A549 (cell line): ENCODE data around the gene MPND. TPM values are rescaled to one million over a fixed set of nuclear protein-coding genes. Genes with fewer than 3 reads are reported as not detected.

Source experiments
- ATAC-seq, 2 experiments: fragments of 200-7000 bp in 1 of 2; fragments of >200 bp in 1 of 2; cut with Nextera tagmentation in 1 of 2; cut with Tn5 transposase in 1 of 2; 3 replicates each; pipeline versions ENCODE4 v1.8.0 to v1.9.1; 2018 to 2020; ENCODE audit warnings: mild to moderate bottlenecking in 1 of 2, moderate library complexity in 1 of 2
- CTCF ChIA-PET: fragments of 300-600 bp; sonication (Branson Sonifier 250); formaldehyde crosslinking; extraction: SDS; loops from one replicate; lab custom pipeline; 2021; ENCODE audit warnings: antibody characterized with exemption, inconsistent platforms; lab: Yijun Ruan, JAX
- POLR2A ChIA-PET: fragments of 350-600 bp; formaldehyde crosslinking; extraction: SDS; loops from one replicate; lab custom pipeline; 2021; ENCODE audit warnings: antibody characterized with exemption, inconsistent platforms; lab: Yijun Ruan, JAX
- DNase-seq, 2 experiments: peaks; one replicate each; pipeline versions ENCODE4 v3.0.0 to v3.0.0-alpha.2; 2011 to 2016; ENCODE audit warnings: low read depth in 1 of 2, low spot score in 1 of 2
- FAIRE-seq: peaks from 2 replicates; lab custom pipeline; 2011; peaks lifted over from hg19 to GRCh38; lab: Jason Lieb, UNC
- H3K27ac ChIP-seq, 2 experiments: fragments of >200 bp; sonication (Bioruptor Twin); formaldehyde crosslinking; 3 replicates each; pipeline ENCODE4 v1.5.1; 2016 to 2017
- H3K4me1 ChIP-seq: fragments of >200 bp; sonication (Bioruptor Twin); formaldehyde crosslinking; 3 replicates; pipeline ENCODE4 v1.6.1; 2016
- H3K4me2 ChIP-seq: fragments of >200 bp; sonication (Bioruptor Twin); formaldehyde crosslinking; 3 replicates; pipeline ENCODE4 v1.6.1; 2016
- H3K4me3 ChIP-seq: fragments of >200 bp; sonication (Bioruptor Twin); formaldehyde crosslinking; 3 replicates; pipeline ENCODE4 v1.5.1; 2016
- H3K9me3 ChIP-seq: fragments of >200 bp; sonication (Bioruptor Twin); formaldehyde crosslinking; 3 replicates; pipeline ENCODE4 v1.6.1; 2016
- BHLHE40 ChIP-seq: IDR thresholded peaks from 2 replicates; pipeline ENCODE4 v1.6.1; 2012; ENCODE audit warnings: low read depth, low read length, inconsistent platforms
- E2F6 ChIP-seq: IDR thresholded peaks from 2 replicates; pipeline ENCODE4 v1.6.1; 2012; ENCODE audit warnings: low read depth, borderline replicate concordance
- EHMT2 ChIP-seq: fragments of 200-600 bp; sonication (generic); IDR thresholded peaks from 2 replicates; pipeline ENCODE4 v1.6.1; 2016; ENCODE audit warnings: antibody characterized with exemption, low read depth, mild to moderate bottlenecking, moderate library complexity
- ESRRA ChIP-seq: fragments of 150-350 bp; IDR thresholded peaks from 2 replicates; pipeline ENCODE4 v1.6.1; 2014; ENCODE audit warnings: mild to moderate bottlenecking, low read length, borderline replicate concordance
- FOSB ChIP-seq: fragments of 250-450 bp; sonication (Bioruptor Pico); IDR thresholded peaks from 2 replicates; pipeline ENCODE4 v1.5.0; 2020; ENCODE audit warnings: mild to moderate bottlenecking, moderate library complexity
- FOSL2 ChIP-seq, 2 experiments: fragments of 450-650 bp in 1 of 2; fragments of >200 bp in 1 of 2; sonication (Bioruptor Twin) in 1 of 2; formaldehyde crosslinking; IDR thresholded peaks; 2 replicates each; pipeline versions ENCODE4 v1.5.0 to v1.6.1; 2016 to 2020; ENCODE audit warnings: mild to moderate bottlenecking in 1 of 2, moderate library complexity in 1 of 2
- FOXS1 ChIP-seq: fragments of 250-450 bp; sonication (Bioruptor Pico); IDR thresholded peaks from 2 replicates; pipeline ENCODE4 v1.5.0; 2020; ENCODE audit warnings: mild to moderate bottlenecking, moderate library complexity
- HDAC2 ChIP-seq: fragments of 200-600 bp; sonication (generic); IDR thresholded peaks from 2 replicates; pipeline ENCODE4 v1.6.1; 2016
- HEYL ChIP-seq: fragments of 250-450 bp; sonication (Bioruptor Pico); IDR thresholded peaks from 2 replicates; pipeline ENCODE4 v1.8.0; 2021; ENCODE audit warnings: mild to moderate bottlenecking, moderate library complexity
- HMGXB4 ChIP-seq: fragments of 250-450 bp; sonication (Bioruptor Pico); IDR thresholded peaks from 2 replicates; pipeline ENCODE4 v1.5.0; 2021; ENCODE audit warnings: mild to moderate bottlenecking, moderate library complexity, borderline replicate concordance
- JUNB ChIP-seq: fragments of >200 bp; sonication (Bioruptor Twin); formaldehyde crosslinking; IDR thresholded peaks from 2 replicates; pipeline ENCODE4 v1.6.1; 2016
- KDM1A ChIP-seq: fragments of 200-600 bp; sonication (generic); IDR thresholded peaks from 2 replicates; pipeline ENCODE4 v1.6.1; 2016; ENCODE audit warnings: low read depth, mild to moderate bottlenecking
- MAFK ChIP-seq: fragments of 450-650 bp; IDR thresholded peaks from 2 replicates; pipeline ENCODE4 v1.6.1; 2014; ENCODE audit not compliant: partially characterized antibody
- MYC ChIP-seq: IDR thresholded peaks from 2 replicates; pipeline ENCODE4 v1.6.1; 2012; ENCODE audit warnings: mild to moderate bottlenecking, inconsistent platforms, low read length, improper control_type of control experiment, borderline replicate concordance
- NPAS2 ChIP-seq: fragments of 250-450 bp; sonication (Bioruptor Pico); IDR thresholded peaks from 2 replicates; pipeline ENCODE4 v1.8.0; 2022; ENCODE audit warnings: mild to moderate bottlenecking, moderate library complexity, borderline replicate concordance
- NR3C1 ChIP-seq: fragments of >200 bp; sonication (Bioruptor Twin); formaldehyde crosslinking; IDR thresholded peaks from 3 replicates; pipeline ENCODE4 v1.6.1; 2017
- PHF8 ChIP-seq: fragments of 200-600 bp; sonication (generic); IDR thresholded peaks from 2 replicates; pipeline ENCODE4 v1.6.1; 2016; ENCODE audit warnings: low read depth, mild to moderate bottlenecking, antibody characterized with exemption, moderate library complexity, borderline replicate concordance
- POLR2A ChIP-seq: IDR thresholded peaks from 2 replicates; pipeline ENCODE4 v1.6.1; 2012; ENCODE audit warnings: mild to moderate bottlenecking, low read length
- POLR2AphosphoS2 ChIP-seq: conservative IDR thresholded peaks from 2 replicates; pipeline ENCODE4 v1.6.1; 2012; ENCODE audit warnings: low read length, improper control_type of control experiment, inconsistent platforms
- RNF2 ChIP-seq: fragments of 200-600 bp; sonication (generic); IDR thresholded peaks from 2 replicates; pipeline ENCODE4 v1.6.1; 2016; ENCODE audit warnings: low read depth, mild to moderate bottlenecking, antibody characterized with exemption, moderate library complexity, borderline replicate concordance
- SMC3 ChIP-seq: fragments of >200 bp; sonication (Bioruptor Twin); formaldehyde crosslinking; IDR thresholded peaks from 3 replicates; pipeline ENCODE4 v1.6.1; 2018; ENCODE audit warnings: inconsistent platforms
- TFCP2L1 ChIP-seq: fragments of 250-450 bp; sonication (Bioruptor Pico); IDR thresholded peaks from 2 replicates; pipeline ENCODE4 v1.5.0; 2021; ENCODE audit warnings: mild to moderate bottlenecking
- ZC3H11A ChIP-seq: fragments of 450-650 bp; IDR thresholded peaks from 2 replicates; pipeline ENCODE4 v1.6.1; 2014; ENCODE audit warnings: antibody characterized with exemption, mild to moderate bottlenecking
- WGBS: methylation state at CpG from one replicate; pipeline ENCODE4 v1.1.6; 2017; ENCODE audit errors: missing lambda C conversion rate; 5-methylcytosine and 5-hydroxymethylcytosine counted together
- polyA plus RNA-seq, 4 experiments: library from polyadenylated mRNA; depleted of rRNA in 3 of 4; stranded (reverse); fragments of >200 nt; fragmentation: RNase III in 1 of 4; extraction: RNeasy Plus Mini Kit Qiagen cat#74134 plus additional on column Dnase treatment in 1 of 4; gene quantifications; 2 replicates in 3 of 4; 3 replicates in 1 of 4; pipeline ENCODE4 v1.2.3, GENCODE V29; 2011 to 2017

Gene MPND
- polyA plus RNA-seq, 2 of the 4 experiments (the other 2 are of a cell fraction), result 3.5 to 14.5 TPM

- no peak for ATAC-seq
- 94% methylated on average over 13 of the region's 13 CpGs for WGBS
- Histone ChIP-seq H3K9me3 (no peaks in the 10 kb centered on the region), H3K4me1 (no peaks in the 10 kb centered on the region), H3K4me2 (no peak overlapping the region), H3K4me3 (no peak overlapping the region), H3K27ac (no peak overlapping the region)
- POLR2A ChIA-PET, result no interaction called here
- CTCF ChIA-PET, result interaction anchor here (0.5 to 4.2 kb wide), 6 partner anchors 7 to 26 kb away, joined by 3 to 26 read pairs (median 6); partner anchors contain the start of gene SH3GL1
- no peak for TF ChIP-seq ESRRA
- TF ChIP-seq HEYL, result no peak
- TF ChIP-seq E2F6, result no peak
- TF ChIP-seq MAFK, result peak; percentile 14
- DNase-seq, result no peak
- no peak for FAIRE-seq
Measured at GRCh38 chr19:4386041-4386782, 42.9 kb downstream of the MPND start.

GRCh38 chr19:4388337-4389063, 45.1 kb downstream of the MPND start:
- ChIA-PET POLR2A (no interaction called here), CTCF (interaction anchor here (0.9 to 4.2 kb wide), 3 partner anchors 12 to 13 kb away, joined by 3 to 25 read pairs (median 14); partner anchors contain the start of gene SH3GL1)
- H3K9me3 ChIP-seq, result no peaks in the 10 kb centered on the region
- 92% methylated on average over 12 of the region's 16 CpGs for WGBS
- no peak for ATAC-seq
- no peak for DNase-seq
- no peak for FAIRE-seq
- no peak overlapping the region for H3K4me3 ChIP-seq
- no peaks in the 10 kb centered on the region for H3K4me1 ChIP-seq
- TF ChIP-seq HDAC2 (no peak), FOXS1 (CRISPR knock-in tag) (no peak), HMGXB4 (CRISPR knock-in tag) (no peak), FOSL2 (IDR thresholded peaks at IDR 0.05) (no peak), FOSL2 (CRISPR knock-in tag; IDR thresholded peaks at IDR 0.05) (no peak), KDM1A (no peak), PHF8 (no peak), MAFK (no peak), ZC3H11A (no peak), JUNB (no peak), MYC (no peak), FOSB (CRISPR knock-in tag) (no peak), EHMT2 (no peak), POLR2A (no peak), NPAS2 (CRISPR knock-in tag) (no peak), SMC3 (no peak), POLR2AphosphoS2 (no peak), RNF2 (no peak), BHLHE40 (no peak), NR3C1 (no peak), TFCP2L1 (CRISPR knock-in tag) (no peak)
- TF ChIP-seq, all 56 proteins: peak for 0
- H3K27ac ChIP-seq, result no peak overlapping the region
- H3K4me2 ChIP-seq, result no peak overlapping the region
